Mesendoderm (in vitro differentiated cells): ENCODE data around the gene MAGI2.
A peak's percentile ranks its signal among the peaks of the same experiment; 100 is the strongest.

Experiments used
- DNase-seq: peaks from one replicate; pipeline ENCODE4 v3.0.0; 2013
- H2AK5ac ChIP-seq: 2 replicates; pipeline ENCODE4 v1.6.1; 2013; ENCODE audit warnings: low read length, inconsistent platforms
- H2BK120ac ChIP-seq: 2 replicates; pipeline ENCODE4 v1.6.1; 2013; ENCODE audit warnings: low read depth, mild to moderate bottlenecking, low read length, moderate library complexity, mixed read lengths
- H2BK15ac ChIP-seq: replicated peaks from 2 replicates; pipeline ENCODE4 v1.6.1; 2013; ENCODE audit warnings: low read depth, mild to moderate bottlenecking, moderate library complexity
- H2BK5ac ChIP-seq: 2 replicates; pipeline ENCODE4 v1.6.1; 2013; ENCODE audit warnings: low read length, inconsistent platforms
- H3K18ac ChIP-seq: 2 replicates; pipeline ENCODE4 v1.6.1; 2013; ENCODE audit warnings: mild to moderate bottlenecking, low read length, mixed read lengths
- H3K23ac ChIP-seq: one replicate; pipeline ENCODE4 v1.6.1; 2013; ENCODE audit warnings: low read length
- H3K27ac ChIP-seq: 2 replicates; pipeline ENCODE4 v1.5.1; 2013; ENCODE audit warnings: low read depth, mild to moderate bottlenecking, inconsistent platforms, low read length, moderate library complexity
- H3K27me3 ChIP-seq: 2 replicates; pipeline ENCODE4 v1.6.1; 2013; ENCODE audit warnings: low read length, control low read depth, mild to moderate bottlenecking, inconsistent platforms; ENCODE audit not compliant: insufficient read depth, poor library complexity
- H3K36me3 ChIP-seq: 2 replicates; pipeline ENCODE4 v1.6.1; 2013; ENCODE audit warnings: low read length, inconsistent platforms; ENCODE audit not compliant: control insufficient read depth, insufficient read depth
- H3K4ac ChIP-seq: one replicate; pipeline ENCODE4 v1.6.1; 2013; ENCODE audit warnings: low read depth, mild to moderate bottlenecking, low read length, moderate library complexity
- H3K4me1 ChIP-seq: 2 replicates; pipeline ENCODE4 v1.6.1; 2013; ENCODE audit warnings: low read depth, low read length, inconsistent platforms; ENCODE audit not compliant: control insufficient read depth
- H3K4me2 ChIP-seq: 2 replicates; pipeline ENCODE4 v1.6.1; 2013; ENCODE audit warnings: low read length
- H3K4me3 ChIP-seq: 2 replicates; pipeline ENCODE4 v1.5.1; 2013; ENCODE audit warnings: mild to moderate bottlenecking, low read length
- H3K56ac ChIP-seq: one replicate; pipeline ENCODE4 v1.6.1; 2013; ENCODE audit warnings: low read length
- H3K79me1 ChIP-seq: 2 replicates; pipeline ENCODE4 v1.6.1; 2013; ENCODE audit warnings: low read length, inconsistent platforms
- H3K79me2 ChIP-seq: 2 replicates; pipeline ENCODE4 v1.6.1; 2013; ENCODE audit warnings: mild to moderate bottlenecking, low read length; ENCODE audit not compliant: control insufficient read depth, insufficient read depth
- H3K9ac ChIP-seq: 2 replicates; pipeline ENCODE4 v1.6.1; 2013; ENCODE audit warnings: low read length, inconsistent platforms
- H4K5ac ChIP-seq: one replicate; pipeline ENCODE4 v1.6.1; 2013; ENCODE audit warnings: low read length
- H4K8ac ChIP-seq: one replicate; pipeline ENCODE4 v1.6.1; 2013; ENCODE audit warnings: low read depth, mild to moderate bottlenecking, control low read depth, low read length, moderate library complexity
- WGBS: extraction: QIAGEN DNeasy Blood & Tissue Kit; methylation state at CpG from one replicate; pipeline ENCODE4 v1.1.7; 2013; ENCODE audit warnings: low lambda C conversion rate, missing lambda C conversion rate; ENCODE audit not compliant: insufficient coverage; ENCODE audit errors: extremely low coverage; 5-methylcytosine and 5-hydroxymethylcytosine counted together

Gene MAGI2

DNA sequence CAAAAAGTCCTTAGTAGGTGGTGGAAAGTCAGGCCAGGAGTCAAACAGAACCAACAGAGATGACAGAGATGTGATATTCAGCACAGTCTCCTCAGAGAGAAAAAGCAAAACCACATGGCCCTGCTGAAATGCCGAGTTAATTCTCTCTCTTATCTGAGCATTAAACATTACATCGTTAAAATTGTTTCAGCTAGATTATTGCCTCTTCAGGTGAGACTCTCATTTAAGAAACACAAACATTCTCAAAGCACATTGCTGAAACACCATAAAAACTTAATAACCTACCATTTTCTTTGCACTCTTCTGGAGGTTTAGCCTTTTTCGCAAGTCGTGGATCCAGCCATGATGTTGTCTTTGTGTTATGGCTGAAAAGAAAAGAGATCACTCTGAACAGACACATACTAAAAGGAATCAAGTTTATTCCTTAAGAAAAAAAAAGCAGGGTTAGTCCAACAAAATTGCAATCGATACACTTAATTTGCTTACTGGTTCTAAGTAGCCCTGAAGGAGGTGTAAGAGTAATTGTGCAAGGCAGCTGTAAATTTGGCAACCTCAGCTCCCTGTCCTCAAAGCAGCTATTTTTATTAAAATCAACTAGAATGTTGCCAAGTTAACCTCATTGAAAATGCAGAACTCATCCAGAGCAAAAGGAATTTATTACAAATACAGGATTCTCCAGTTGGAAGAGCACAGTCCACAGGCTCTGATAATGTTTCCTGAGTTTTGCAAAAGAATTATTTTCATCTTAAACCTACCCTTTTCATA lies 963.8 kb downstream of the MAGI2 start:
- Histone ChIP-seq H4K8ac (no peak overlapping the region), H2AK5ac (no peak overlapping the region), H4K5ac (no peak overlapping the region), H3K79me1 (no peaks in the 10 kb centered on the region), H3K56ac (no peak overlapping the region), H3K4me2 (no peak overlapping the region), H3K4me3 (no peak overlapping the region), H3K4me1 (no peaks in the 10 kb centered on the region), H3K27ac (no peak overlapping the region), H2BK120ac (no peak overlapping the region), H2BK5ac (no peak overlapping the region), H3K9ac (no peak overlapping the region), H3K18ac (no peak overlapping the region), H3K27me3 (no peaks in the 10 kb centered on the region), H3K36me3 (no peaks in the 10 kb centered on the region), H3K4ac (no peak overlapping the region), H3K79me2 (no peaks in the 10 kb centered on the region), H3K23ac (no peak overlapping the region), H2BK15ac (no peak overlapping the region)
- DNase-seq: no peak
- WGBS: no CpG with 5 or more reads among the region's 5 CpGs

DNA sequence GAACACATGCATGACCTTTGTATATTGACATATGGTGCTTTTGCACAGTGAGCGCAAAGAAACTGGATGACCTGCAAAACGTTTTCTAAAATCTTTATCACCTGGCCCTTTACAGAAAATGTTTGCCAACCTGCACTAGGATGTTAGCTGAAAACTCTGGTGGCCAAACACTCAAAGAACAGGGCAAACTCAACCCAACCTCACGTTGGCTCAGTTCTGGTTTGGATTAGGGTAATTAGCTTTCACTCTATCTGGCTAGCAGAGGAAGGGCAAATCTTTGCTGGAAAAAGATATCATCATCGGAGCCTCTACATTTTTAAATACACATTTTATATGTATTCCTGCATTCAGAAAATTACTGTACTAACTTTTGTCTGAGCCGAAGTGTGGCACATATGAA lies 966.0 kb downstream of the MAGI2 start:
- no peak overlapping the region for H4K5ac ChIP-seq
- no peak overlapping the region for H3K9ac ChIP-seq
- no peak overlapping the region for H2BK5ac ChIP-seq
- H3K18ac ChIP-seq: no peak overlapping the region
- no peak overlapping the region for H4K8ac ChIP-seq
- no peaks in the 10 kb centered on the region for H3K4me1 ChIP-seq
- no peak overlapping the region for H3K27ac ChIP-seq
- no peaks in the 10 kb centered on the region for H3K79me2 ChIP-seq
- H2AK5ac ChIP-seq: no peak overlapping the region
- H2BK15ac ChIP-seq: no peak overlapping the region
- no peak overlapping the region for H3K4me2 ChIP-seq
- H3K56ac ChIP-seq: no peak overlapping the region
- no peak overlapping the region for H3K4me3 ChIP-seq
- no peak overlapping the region for H3K4ac ChIP-seq
- no peaks in the 10 kb centered on the region for H3K79me1 ChIP-seq
- DNase-seq: no peak
- no peak overlapping the region for H3K23ac ChIP-seq
- no CpG with 5 or more reads among the region's 5 CpGs for WGBS
- no peaks in the 10 kb centered on the region for H3K36me3 ChIP-seq
- H3K27me3 ChIP-seq: no peaks in the 10 kb centered on the region
- H2BK120ac ChIP-seq: no peak overlapping the region

DNA sequence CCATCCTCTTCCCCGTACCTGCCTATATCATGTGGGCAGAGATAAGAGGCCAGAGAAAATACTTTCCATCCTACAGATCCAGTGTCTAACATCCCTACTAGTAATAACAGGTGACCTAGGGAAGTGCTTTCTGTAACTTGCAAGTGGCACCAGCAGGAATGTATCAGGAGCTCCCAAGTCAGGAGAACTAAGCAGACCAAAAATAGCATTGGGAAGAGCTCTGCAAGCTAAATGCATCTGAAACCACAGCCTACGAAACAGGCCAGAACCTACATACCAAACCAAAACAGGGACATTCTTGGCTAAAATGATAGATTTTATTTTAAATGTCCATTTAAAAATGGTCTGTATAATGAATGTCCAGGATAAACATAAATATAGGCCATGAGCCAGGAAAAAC lies 974.1 kb downstream of the MAGI2 start:
- H3K27me3 ChIP-seq: no peaks in the 10 kb centered on the region
- no peak overlapping the region for H4K5ac ChIP-seq
- H2AK5ac ChIP-seq: no peak overlapping the region
- no peak overlapping the region for H3K9ac ChIP-seq
- no peak overlapping the region for H3K4me3 ChIP-seq
- H3K4ac ChIP-seq: no peak overlapping the region
- WGBS: no CpG with 5 or more reads among the region's 2 CpGs
- H3K4me1 ChIP-seq: no peaks in the 10 kb centered on the region
- no peaks in the 10 kb centered on the region for H3K79me1 ChIP-seq
- no peak overlapping the region for H2BK5ac ChIP-seq
- no peak overlapping the region for H4K8ac ChIP-seq
- H2BK120ac ChIP-seq: no peak overlapping the region
- DNase-seq: no peak
- no peak overlapping the region for H3K4me2 ChIP-seq
- no peaks in the 10 kb centered on the region for H3K36me3 ChIP-seq
- H3K27ac ChIP-seq: no peak overlapping the region
- no peak overlapping the region for H2BK15ac ChIP-seq
- H3K79me2 ChIP-seq: no peaks in the 10 kb centered on the region
- H3K23ac ChIP-seq: no peak overlapping the region
- H3K18ac ChIP-seq: no peak overlapping the region
- H3K56ac ChIP-seq: no peak overlapping the region

DNA sequence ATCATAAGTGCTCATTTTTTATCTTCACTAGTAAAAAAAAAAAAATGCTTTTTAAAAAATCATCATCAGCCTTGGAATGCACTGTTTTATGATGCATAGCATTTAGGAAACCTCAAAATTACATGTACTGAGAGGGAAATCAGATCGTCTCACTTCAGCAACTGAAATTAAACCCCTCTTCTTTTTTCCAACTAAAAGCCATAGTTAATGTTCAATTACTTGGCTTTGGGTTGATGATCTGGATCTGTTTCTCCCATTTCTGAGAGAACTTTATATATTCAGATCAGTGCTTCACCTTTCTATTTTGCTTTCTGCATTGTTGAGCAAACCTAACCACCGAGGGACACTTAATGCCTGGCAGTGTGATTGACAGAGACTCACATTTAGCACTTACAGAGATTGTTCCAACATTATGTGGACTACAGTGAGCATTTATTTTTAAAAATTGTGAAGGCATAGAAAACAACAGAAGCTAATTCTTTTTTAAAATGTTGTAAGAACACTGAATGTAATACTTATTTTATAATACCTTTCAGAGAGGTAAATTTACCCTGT lies 976.5 kb downstream of the MAGI2 start:
- Histone ChIP-seq H3K4me3 (no peak overlapping the region), H3K4ac (no peak overlapping the region), H3K18ac (no peak overlapping the region), H3K79me2 (no peaks in the 10 kb centered on the region), H3K27ac (no peak overlapping the region), H4K8ac (no peak overlapping the region), H2BK15ac (no peak overlapping the region), H3K27me3 (no peaks in the 10 kb centered on the region), H3K9ac (no peak overlapping the region), H3K36me3 (no peaks in the 10 kb centered on the region), H2BK5ac (no peak overlapping the region), H3K4me2 (no peak overlapping the region), H3K56ac (no peak overlapping the region), H2BK120ac (no peak overlapping the region), H3K4me1 (no peaks in the 10 kb centered on the region), H3K23ac (no peak overlapping the region), H4K5ac (no peak overlapping the region), H3K79me1 (no peaks in the 10 kb centered on the region), H2AK5ac (no peak overlapping the region)
- no CpG with 5 or more reads among the region's 2 CpGs for WGBS
- DNase-seq: no peak

DNA sequence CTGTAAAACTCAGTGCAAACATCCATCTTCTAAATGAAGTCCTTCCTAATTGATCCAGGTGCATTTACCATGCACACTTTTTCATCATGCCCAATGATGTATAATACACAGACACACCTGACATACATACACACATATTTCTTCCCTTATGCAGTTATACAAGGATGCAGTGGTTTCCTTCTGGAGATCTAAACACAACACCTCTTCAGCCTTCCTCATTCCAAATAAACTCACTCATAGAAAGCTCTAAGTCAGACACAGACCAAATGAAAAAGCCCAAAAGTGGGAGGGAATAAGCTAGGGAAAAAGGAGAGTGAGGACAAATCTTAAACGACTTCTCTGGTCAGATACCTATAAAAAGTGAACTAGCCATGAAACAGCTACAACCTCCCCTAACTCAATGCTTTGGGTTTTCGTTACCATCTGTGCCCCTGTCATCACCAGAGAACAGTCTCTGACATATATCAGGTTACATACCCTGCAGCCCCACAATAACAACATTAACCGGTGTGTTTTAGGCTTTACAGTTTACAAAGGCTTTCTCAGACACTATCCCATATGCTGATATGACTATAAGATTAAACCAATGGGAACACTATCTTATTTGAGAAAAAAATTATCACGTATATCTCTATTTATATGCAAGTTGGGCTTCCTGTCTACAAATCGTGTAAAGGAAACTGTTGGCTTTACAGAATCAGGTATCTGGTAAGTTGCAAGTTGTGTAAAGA lies 979.7 kb downstream of the MAGI2 start:
- no peak for DNase-seq
- H3K4me2 ChIP-seq: no peak overlapping the region
- H3K56ac ChIP-seq: no peak overlapping the region
- WGBS: no CpG with 5 or more reads among the region's 5 CpGs
- H3K36me3 ChIP-seq: no peaks in the 10 kb centered on the region
- no peak overlapping the region for H2BK5ac ChIP-seq
- no peaks in the 10 kb centered on the region for H3K79me2 ChIP-seq
- H3K27ac ChIP-seq: no peak overlapping the region
- H3K18ac ChIP-seq: no peak overlapping the region
- no peak overlapping the region for H2BK120ac ChIP-seq
- no peak overlapping the region for H2AK5ac ChIP-seq
- no peaks in the 10 kb centered on the region for H3K4me1 ChIP-seq
- no peaks in the 10 kb centered on the region for H3K79me1 ChIP-seq
- H3K4ac ChIP-seq: no peak overlapping the region
- no peak overlapping the region for H3K9ac ChIP-seq
- no peak overlapping the region for H3K4me3 ChIP-seq
- H2BK15ac ChIP-seq: no peak overlapping the region
- H4K8ac ChIP-seq: no peak overlapping the region
- no peak overlapping the region for H4K5ac ChIP-seq
- no peaks in the 10 kb centered on the region for H3K27me3 ChIP-seq
- H3K23ac ChIP-seq: peak overlapping the region; percentile 66
